ENCODE data around the gene SLC34A1.
"Not testable (repeated sequence)": the region's sequence is repeated elsewhere in the genome, so short reads cannot be mapped to it uniquely, and the experiment has no call there.

SLC34A1 gene, protein sequence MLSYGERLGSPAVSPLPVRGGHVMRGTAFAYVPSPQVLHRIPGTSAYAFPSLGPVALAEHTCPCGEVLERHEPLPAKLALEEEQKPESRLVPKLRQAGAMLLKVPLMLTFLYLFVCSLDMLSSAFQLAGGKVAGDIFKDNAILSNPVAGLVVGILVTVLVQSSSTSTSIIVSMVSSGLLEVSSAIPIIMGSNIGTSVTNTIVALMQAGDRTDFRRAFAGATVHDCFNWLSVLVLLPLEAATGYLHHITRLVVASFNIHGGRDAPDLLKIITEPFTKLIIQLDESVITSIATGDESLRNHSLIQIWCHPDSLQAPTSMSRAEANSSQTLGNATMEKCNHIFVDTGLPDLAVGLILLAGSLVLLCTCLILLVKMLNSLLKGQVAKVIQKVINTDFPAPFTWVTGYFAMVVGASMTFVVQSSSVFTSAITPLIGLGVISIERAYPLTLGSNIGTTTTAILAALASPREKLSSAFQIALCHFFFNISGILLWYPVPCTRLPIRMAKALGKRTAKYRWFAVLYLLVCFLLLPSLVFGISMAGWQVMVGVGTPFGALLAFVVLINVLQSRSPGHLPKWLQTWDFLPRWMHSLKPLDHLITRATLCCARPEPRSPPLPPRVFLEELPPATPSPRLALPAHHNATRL

DNA sequence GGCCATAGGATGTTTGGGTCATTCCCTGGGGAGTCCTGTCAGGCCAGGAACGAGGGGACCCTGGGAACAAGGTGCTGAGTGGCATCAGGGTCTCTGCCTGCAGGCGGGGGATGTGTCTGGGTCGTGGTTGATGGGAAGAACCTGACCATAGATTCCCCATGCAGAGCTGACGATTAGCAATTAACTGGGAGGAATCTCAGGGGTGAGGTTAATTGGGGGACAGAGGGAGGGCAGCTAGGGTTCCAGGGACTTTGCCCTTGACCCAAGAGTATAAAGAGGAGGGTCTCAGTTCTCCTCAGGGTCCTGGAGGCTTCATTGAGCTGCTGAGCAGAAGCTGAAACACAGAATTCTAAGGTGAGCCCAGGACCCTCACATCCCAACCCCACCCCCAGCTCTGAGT lies at the start of gene SLC34A1:
Gene SLC34A1 (plus strand): TSS at position 301 of the 400 bp plus-strand sequence. CDS start 1,308 bp downstream, outside the sequence.
- DNase-seq, result no peak

DNA sequence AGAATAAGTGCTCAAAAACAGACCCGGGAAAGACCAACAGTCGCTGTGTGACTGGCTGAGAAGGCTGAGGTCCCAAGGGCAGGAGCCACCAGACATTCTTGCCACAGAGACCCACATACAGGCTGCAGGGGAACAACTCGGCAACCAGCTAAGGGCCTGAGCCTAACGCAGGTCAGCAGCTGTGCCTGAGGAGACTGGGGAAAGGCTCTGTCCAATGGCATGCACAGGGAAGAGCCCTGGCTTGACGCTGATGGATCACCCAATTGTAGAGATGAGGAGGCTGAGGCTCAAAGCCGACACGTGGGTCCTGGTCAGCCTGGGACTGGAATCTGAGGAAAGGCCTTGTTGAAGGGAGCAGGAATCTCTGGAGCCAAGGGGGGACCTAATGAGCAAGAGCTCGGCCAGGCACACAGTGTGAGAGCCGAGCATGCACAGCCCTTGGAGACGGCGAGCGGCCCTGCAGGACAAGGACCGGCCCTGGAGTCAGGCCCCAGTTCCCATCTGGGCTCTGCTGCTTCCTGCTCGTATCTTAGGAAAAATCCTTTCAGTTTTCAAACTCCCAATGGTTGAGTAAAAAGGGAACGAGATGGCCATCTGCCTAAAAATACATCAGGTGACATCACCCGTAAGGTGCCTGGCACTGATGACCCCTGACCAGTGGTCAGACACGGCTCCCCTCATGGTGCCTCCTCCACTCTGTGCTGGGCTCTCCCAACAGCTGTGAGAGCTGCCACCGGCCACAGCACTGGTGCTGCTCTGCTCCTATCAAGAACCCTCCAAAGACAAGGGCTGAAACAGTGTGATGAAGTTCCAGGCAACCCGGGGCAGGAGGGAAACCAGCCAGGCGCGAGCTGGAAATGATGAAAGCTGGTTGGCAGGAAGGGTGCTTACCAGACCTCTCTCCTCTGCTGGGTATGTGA lies 49.2 kb upstream of the SLC34A1 start:
- no peak for DNase-seq

DNA sequence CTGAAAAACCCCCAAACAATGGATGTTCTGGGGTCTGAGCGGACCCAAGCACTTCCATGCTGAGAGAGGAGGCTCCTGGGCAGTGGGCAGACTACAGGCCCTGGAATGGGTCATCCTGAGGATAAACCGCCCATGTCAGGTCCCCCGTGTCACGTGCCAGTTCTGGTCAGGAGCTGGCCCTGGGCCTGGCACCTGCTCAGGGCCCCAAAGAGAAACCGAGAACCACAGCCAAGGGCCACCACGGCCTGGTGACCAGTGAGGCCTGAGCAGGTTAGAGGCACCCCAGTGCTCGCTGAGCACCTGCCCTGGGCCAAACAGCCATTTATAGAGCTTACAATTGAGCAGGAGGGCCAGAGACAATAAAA lies 48.6 kb upstream of the SLC34A1 start:
- no peak for DNase-seq

DNA sequence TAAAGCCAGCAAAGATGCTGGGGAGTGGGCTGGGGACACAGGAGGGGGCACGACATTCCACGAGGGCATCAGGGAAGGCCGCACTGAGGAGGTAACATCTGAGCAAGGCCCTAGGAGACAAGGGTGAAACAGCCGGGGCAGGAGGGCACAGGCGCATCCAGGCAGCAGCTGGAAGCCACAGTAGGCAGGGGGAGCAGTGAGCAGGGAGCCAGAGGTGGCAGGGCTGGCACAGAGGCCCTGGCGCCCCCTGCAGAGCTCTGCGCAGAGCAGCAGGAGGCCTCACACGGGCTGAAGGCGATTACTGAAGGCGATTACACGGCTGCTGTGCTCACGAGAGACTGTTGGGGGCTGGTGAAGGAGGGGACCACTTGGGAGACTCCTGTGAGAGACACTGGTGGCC lies 48.1 kb upstream of the SLC34A1 start:
- peak; percentile 60 for DNase-seq

DNA sequence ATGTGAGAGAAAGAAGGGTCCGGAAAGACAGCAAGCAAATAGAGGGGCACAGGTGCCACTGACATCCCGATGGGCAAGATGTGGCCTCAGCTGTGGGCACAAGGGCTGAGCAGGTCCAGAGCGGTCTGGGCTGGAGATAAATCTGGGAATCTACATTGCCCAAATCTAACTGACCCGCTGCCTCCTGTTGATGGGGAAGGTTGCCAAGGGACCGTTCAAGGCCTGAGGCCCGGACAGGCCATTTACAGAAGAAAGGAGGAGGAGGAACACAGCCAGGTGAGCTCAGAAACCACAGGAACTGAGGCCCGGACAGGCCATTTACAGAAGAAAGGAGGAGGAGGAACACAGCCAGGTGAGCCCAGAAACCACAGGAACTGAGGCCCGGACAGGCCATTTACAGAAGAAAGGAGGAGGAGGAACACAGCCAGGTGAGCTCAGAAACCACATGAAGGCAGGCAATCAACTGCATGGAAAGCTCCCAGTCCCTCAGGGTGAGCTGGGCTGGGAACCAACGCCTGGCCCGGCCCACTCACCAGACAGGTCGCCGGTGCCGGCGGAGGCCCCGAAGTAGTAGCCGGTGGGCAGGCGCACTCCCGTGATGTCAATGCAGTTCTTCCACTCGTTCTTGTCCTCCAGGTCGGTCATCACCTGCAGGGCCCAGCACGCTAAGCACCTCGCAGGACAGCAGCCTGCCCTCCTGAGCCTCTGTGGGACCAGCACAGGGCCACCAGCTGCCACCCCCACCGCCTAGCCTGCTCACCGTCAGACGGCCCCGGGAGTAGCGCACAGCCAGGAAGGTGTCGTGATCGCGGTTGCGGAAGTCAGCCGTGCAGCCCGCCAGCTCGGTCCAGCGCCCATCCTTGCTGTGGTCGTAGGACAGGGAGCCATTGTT lies 47.4 kb upstream of the SLC34A1 start:
- DNase-seq, result no peak

DNA sequence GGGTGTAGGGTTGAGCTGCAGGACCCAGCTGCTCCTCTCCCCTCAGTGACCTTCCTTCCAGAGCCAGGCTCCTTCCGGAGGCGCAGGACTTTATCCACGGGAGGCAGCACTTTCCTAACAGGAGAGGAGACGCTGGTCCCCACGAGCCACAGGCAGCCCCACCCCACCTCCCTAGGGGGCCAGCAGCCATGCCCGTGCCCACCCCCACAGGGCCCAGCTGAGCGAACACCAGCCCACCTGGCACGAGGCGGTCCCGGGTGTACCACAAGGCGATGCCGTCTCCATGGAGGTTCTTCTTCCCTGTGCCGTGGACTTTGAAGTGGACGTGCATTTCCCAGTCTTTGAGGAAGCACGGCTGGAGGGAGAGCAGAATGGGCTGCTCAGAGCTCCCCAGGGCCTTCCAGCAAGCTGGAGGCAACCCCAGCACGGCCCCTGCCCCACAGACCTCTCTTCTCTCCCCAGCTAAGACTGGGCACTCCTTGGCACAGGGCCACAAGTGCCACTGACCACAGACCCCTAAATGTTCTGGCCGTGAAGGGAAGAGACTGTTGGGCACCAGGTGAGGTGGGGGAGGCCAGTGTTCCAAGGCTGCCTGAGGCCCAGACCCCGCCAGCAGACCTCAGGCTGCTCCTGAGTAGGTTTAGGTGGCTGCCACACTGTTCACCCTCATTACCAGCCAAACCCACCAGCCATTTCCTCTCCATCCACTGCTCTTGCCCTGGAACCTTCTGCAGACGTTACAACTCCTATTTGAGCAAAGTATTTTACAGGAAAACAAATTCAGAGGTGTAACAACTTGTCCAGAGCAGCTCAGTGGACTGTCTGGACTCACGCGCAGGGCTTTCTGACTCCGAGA lies 45.8 kb upstream of the SLC34A1 start:
- DNase-seq, result no peak

DNA sequence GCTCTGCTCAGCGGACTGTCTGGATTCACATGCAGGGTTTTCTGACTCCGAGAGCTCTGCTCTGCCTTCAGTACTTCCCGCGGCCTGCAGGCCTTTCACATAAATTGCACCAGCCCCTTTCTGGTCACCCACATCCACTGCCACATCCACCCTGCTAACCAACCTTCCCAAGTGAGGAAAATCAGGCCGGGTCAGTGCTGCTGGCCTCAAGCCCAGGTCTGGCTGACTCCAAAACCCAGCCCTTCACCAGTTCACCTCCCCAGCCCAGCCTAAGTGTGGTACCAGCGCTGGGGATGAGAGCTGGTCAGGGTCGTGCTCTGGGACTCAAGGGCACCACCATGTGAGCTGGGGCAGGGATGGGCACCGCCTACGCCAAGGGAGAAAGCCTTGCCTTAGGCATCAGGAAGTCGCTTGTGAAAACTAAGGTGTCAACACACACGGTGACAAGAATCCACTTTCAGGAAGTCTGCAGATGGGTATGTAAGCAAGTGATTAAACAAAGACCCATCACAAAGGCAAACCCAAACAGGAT lies 45.1 kb upstream of the SLC34A1 start:
- DNase-seq, result no peak

DNA sequence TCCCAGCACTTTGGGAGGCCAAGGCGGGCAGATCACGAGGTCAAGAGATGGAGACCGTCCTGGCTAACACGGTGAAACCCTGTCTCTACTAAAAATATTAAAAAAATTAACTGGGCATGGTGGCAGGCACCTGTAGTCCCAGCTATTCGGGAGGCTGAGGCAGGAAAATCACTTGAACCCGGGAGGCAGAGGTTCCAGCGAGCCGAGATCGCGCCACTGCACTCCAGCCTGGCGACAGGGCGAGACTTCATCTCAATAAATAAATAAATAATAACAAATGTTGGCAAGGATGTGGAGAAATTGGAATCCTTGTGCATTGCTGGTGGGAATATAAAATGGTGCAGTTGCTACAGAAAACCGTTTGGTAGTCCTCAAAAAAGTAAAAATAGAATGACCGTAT lies 41.2 kb upstream of the SLC34A1 start:
- DNase-seq, result not testable (repeated sequence)

DNA sequence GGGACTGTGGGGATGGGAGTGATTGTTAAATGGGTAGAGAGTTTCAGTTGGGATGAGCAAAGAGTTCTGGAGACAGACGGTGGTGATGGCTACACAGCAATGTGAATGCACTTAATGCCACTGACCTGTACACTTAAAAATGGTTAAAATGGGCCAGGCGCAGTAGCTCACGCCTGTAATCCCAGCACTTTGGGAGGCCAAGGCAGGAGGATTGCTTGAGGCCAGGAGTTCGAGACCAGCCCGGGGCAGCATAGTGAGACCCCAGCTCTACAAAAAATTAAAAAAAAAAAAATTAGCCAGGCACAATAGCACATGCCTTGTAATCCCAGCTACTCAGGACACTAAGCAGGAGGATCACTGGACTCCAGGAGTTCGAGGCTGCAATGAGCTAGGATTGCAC lies 40.5 kb upstream of the SLC34A1 start:
- no peak for DNase-seq

DNA sequence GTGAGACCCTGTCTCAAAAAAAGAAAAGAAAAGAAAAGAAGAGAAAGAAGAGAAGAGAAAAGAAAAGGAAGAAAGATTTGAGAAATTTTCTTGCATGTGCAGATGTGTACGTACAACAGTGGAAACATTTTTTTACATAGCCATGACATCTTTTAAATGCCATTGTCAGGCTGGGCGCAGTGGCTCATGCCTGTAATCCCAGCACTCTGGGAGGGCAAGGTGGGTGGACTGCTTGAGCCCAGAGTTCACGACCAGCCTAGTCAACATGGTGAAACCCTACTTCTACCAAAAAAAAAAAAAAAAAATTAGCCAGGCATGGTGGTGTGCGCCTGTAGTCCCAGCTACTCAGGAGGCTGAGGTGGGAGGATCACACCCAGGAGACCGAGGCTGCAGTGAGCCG lies 39.3 kb upstream of the SLC34A1 start:
- DNase-seq, result no peak

DNA sequence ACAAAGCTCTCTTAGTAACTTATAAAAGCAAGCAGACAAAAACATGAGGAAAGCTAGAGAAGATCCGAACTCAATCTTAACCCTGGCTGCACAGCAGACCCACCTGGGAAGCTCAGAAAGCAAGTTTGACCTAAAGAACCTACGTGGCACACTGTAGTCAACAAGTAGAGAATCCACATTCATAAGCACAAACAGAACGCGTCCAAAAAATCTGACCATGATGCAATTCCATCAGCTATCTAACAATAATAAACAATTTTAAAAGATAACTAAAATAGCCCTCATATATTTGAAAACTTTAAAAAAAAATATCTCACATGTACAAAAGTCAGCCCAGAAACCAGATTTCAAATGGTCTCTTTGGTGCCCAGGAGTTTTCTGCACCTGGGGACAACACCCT lies 37.4 kb upstream of the SLC34A1 start:
- no peak for DNase-seq

DNA sequence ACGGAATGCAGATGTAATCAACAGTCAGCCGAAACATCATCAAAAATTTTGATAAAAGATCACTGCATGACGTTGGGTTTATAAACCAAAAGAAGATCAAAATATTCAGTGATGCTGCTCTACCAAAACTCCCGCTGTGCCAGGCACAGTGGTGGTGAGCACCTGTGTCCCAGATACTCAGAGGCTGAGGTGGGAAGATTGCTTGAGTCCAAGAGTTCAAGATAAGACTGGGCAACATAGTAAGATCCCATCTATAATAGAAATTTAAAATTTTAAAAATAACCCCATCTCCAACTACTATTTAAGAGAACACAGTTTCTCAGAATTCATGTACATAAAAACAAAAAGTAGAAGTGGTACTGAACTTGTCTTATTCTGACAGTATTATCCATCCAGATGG lies 36.5 kb upstream of the SLC34A1 start:
- no peak for DNase-seq

DNA sequence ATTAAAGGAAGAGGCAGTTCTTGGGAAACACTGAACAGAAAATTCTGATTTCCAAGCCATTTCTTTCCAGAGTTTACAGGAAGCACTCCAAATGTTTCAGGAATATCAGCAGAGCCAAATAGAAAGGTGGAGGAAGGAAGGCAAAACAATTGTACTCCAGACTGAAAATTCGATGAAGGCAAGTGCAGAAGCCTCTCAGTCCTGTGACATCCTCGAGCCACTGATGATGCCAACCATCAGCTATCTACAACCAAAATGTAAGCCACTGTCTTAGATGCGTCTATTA lies 34.9 kb upstream of the SLC34A1 start:
- no peak for DNase-seq

DNA sequence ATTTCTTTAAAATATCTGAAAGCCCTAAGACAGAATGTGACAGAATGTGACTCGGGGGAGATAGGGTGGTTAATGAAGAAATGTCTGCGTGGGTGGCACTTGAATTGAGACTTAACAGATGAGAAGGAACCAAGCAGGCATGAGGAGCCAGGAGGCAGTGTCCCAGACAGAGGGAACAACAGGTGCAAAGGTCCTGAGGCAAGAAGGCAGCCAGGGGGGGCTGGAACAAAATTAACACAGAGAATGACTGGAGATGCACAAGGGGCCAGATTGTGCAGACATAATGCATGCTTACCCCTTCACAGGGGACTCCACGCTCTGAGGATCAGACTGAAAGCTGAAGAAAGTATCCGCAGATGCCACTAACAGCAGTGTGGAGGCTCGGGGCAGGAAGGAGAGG lies 34.5 kb upstream of the SLC34A1 start:
- no peak for DNase-seq

DNA sequence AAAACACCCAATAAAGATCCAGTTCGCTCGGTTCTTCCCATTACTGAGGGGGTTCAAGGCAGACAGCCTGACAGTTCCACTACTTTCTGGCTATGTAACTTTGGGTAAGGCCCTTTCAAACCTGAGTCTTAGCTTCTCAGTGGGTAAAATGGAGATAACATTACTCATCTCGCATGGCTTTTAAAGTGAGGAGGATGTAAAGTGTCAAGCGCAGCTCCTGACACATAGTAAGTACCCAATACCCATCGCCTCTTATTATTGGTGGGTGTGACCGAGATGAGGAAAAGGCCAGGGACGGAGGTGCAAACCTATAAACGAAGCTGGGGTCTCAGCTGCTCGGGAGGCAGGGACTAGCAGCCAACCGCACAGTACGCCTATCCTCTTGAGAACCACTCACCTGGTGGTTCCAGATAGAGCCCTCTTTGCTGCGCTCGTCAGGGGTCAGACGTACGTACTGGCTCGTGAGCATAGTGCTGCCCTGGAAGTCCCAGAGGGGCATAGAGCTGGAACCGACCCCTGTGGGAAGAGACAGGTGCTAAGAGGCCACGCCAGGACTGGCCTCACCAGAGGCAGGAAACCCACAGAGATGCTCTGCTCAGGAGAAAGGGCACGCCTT lies 33.4 kb upstream of the SLC34A1 start:
- peak; percentile 13 for DNase-seq

DNA sequence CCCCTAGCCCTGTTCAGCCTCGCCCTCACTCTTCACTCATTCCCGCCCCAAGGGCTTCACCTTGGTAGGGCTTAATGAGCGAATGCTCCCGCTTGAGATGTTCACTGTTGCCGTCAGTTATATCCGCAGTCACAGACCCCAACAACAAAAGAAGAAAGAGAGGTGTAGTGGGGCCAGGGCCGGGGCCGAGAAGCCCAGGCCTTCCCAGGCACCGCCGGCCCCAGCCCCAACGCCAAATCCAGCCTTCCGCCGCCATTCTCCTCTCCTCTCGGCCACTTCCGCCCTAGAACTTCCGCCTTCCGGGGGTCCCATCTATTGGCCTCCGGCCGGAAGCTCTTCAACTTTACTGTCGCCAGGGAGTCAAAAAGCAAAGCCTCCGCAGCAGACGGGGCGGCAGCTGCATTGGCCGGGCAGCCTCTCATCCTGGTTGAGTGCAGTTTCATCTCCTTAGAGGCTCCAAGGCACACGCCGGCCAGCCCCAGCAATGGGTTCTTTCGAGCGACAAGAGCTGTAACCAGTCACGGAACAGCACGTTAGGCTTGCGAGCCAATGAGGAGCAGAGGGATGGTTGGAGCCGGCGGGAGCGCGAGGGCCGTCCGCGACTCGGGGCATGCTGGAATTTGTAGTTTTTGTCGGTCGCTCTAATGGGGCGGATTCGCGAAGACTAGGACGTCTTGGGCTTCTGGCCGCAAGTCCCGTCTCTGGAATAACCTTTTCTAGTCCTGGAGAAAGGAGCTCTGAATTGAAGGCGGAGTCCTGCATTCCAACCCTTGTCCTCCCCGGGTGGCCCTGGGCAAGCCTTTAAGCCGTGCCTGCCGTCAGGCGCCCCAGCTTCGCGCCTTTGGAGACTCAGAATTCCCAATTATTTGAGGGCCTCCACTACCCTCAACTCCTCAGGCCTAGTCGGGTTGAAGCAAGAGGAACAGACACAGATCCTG lies 32.6 kb upstream of the SLC34A1 start, which contains the start of gene LMAN2:
Gene LMAN2 (minus strand): TSS at position 277 of the 938 bp plus-strand sequence. CDS start 21 bp downstream, at position 256.
- DNase-seq, result peak; percentile 97

DNA sequence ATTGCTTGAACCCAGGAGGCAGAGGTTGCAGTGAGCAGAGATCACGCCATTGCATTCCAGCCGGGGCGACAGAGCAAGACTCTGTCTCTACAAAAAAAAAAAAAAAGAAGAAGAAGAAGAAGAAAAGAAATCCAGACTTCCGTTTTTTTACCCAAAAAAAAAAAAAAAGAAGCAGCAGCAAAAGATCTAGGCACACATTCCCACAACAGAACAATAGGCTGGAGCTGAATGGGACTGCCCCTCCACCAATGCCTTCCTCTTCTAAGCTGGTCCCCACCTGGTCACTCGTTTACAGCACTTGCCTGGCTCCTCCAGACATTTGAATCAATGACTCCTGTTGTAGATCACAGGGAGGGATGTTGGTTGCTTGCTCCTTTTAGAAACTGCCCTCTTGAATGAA lies 31.1 kb upstream of the SLC34A1 start:
- peak; percentile 28 for DNase-seq

DNA sequence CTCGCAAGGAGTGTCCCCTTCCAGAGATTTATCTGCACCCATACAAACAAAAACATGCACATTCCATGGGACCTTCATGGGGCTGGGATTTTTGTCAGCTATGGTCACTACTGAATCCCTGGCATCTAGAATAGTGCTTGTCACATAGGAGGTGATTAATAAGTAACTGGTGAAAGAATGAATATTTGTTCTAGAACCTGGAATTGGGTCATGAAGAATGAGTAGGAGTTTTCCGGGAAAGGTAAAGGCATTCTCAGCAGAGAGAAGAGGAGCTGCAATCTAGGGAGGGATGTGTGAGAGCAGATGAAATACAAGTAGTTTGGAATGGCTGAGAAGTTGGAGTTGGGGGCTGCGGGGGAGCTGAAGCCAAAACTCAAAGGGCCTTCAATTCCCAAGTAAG lies 30.0 kb upstream of the SLC34A1 start:
- DNase-seq, result no peak

DNA sequence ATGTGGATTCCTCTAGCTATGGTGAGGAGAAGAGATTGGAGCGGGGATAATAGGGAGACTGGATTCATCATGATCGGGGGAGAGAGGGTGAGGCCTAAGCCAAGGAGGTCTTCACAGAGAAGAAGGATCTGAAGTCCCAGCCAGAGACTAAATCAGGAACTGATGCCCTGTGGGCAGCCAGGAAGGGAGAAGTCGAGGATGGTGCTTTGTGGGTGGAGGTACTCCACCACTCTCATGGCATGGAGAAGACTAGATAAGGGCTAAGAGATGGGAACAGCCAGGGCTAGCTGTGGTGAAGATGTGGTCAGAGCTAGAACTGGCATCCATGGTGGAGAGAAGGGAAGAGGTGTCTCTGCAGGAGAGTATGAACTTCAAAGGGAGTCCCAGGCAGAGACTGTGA lies 29.5 kb upstream of the SLC34A1 start:
- peak; percentile 58 for DNase-seq

Data from suppressor macrophage treated with lipopolysaccharide for 4 hours (primary cell).